Keratinocyte (primary cell): ENCODE results near the gene GREB1.

Experiments used
- EZH2 ChIP-seq: IDR thresholded peaks from one replicate; pipeline ENCODE4 v1.6.1; 2012; ENCODE audit warnings: inconsistent platforms, mild to moderate bottlenecking, low read length, moderate library complexity
- TF ChIP-seq, protein P1 (sequence below), 3 experiments: IDR thresholded peaks in 1 of 3; conservative IDR thresholded peaks in 1 of 3; optimal IDR thresholded peaks in 1 of 3; 2 replicates in 2 of 3; 3 replicates in 1 of 3; pipeline versions ENCODE3 to v1.5.1; 2011; ENCODE audit warnings: low read length in 3 of 3, mild to moderate bottlenecking in 3 of 3, moderate library complexity in 2 of 3, control low read depth in 1 of 3, inconsistent platforms in 1 of 3; ENCODE audit not compliant: insufficient read depth in 2 of 3; ENCODE audit errors: extremely low read depth in 1 of 3

DNA sequence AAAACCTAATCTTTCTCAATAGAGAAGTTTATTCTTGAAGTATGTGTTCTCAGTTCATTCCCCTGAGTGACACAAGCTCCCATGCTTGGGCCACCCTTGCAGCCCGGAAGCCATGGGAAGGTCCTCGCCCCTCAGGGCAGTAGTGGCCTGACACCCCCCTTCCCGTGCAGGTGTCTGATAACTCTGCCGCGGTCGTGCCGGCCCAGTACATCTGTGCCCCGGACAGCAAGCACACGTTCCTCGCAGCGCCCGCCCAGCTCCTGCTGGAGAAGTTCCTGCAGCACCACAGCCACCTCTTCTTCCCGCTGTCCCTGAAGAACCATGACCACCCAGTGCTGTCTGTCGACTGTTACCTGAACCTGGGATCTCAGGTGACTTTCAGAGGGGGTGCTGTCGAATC lies 103.7 kb downstream of the GREB1 start:
- TF ChIP-seq, protein P1, sequence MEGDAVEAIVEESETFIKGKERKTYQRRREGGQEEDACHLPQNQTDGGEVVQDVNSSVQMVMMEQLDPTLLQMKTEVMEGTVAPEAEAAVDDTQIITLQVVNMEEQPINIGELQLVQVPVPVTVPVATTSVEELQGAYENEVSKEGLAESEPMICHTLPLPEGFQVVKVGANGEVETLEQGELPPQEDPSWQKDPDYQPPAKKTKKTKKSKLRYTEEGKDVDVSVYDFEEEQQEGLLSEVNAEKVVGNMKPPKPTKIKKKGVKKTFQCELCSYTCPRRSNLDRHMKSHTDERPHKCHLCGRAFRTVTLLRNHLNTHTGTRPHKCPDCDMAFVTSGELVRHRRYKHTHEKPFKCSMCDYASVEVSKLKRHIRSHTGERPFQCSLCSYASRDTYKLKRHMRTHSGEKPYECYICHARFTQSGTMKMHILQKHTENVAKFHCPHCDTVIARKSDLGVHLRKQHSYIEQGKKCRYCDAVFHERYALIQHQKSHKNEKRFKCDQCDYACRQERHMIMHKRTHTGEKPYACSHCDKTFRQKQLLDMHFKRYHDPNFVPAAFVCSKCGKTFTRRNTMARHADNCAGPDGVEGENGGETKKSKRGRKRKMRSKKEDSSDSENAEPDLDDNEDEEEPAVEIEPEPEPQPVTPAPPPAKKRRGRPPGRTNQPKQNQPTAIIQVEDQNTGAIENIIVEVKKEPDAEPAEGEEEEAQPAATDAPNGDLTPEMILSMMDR (optimal IDR thresholded peaks at IDR 0.05 in 1 of 3, IDR thresholded peaks at IDR 0.05 in 1 of 3, conservative IDR thresholded peaks at IDR 0.05 in 1 of 3; ENCODE audit: extremely low read depth in 1 of 3, insufficient read depth in 2 of 3, low read length in 3 of 3), result no peak
- TF ChIP-seq EZH2, result no peak
